Stimulated activated CD8-positive, alpha-beta memory T cell treated with anti-CD3 and anti-CD28 coated beads, Interleukin-7, amount 100 ng/mL, for 1 hour (primary cell): ENCODE measurements around the gene S100A7A.
"Not testable (repeated sequence)": the region's sequence is repeated elsewhere in the genome, so short reads cannot be mapped to it uniquely, and the experiment has no call there.

Experiments used
- DNase-seq, 2 donors: peaks; one replicate each; pipeline ENCODE4 v3.0.0-alpha.2; 2020; ENCODE audit warnings: low read depth in 2 of 2

S100A7A gene

GRCh38 chr1:153422450-153423068 is 6.2 kb downstream of the S100A7A start:
- DNase-seq, result peak; percentile 38 to 60

- no peak for DNase-seq
Observed at GRCh38 chr1:153426809-153427208, 10.5 kb downstream of the S100A7A start.

- DNase-seq, result no peak
Observed at GRCh38 chr1:153428073-153428638, 11.8 kb downstream of the S100A7A start.

- DNase-seq, result no peak
Observed at GRCh38 chr1:153428791-153429190, 12.5 kb downstream of the S100A7A start.

GRCh38 chr1:153429266-153430165 is 13.2 kb downstream of the S100A7A start:
- DNase-seq, result no peak

GRCh38 chr1:153430166-153430553 is 13.8 kb downstream of the S100A7A start:
- no peak for DNase-seq

- DNase-seq, result no peak
Observed at GRCh38 chr1:153430561-153430960, 14.2 kb downstream of the S100A7A start.

- DNase-seq, result no peak
Observed at GRCh38 chr1:153431002-153431401, 14.7 kb downstream of the S100A7A start.

- no peak for DNase-seq
Observed at GRCh38 chr1:153431427-153431826, 15.1 kb downstream of the S100A7A start.

GRCh38 chr1:153431928-153432327 is 15.6 kb downstream of the S100A7A start:
- no peak for DNase-seq

GRCh38 chr1:153432874-153433681 is 16.8 kb downstream of the S100A7A start:
- DNase-seq, result no peak

- DNase-seq, result no peak
Observed at GRCh38 chr1:153434746-153435455, 18.6 kb downstream of the S100A7A start.

- DNase-seq, result no peak
Observed at GRCh38 chr1:153437236-153437635, 20.9 kb downstream of the S100A7A start.

GRCh38 chr1:153438599-153438998 is 22.3 kb downstream of the S100A7A start:
- DNase-seq, result no peak

- DNase-seq, result no peak
Observed at GRCh38 chr1:153439273-153439672, 23.0 kb downstream of the S100A7A start.

- DNase-seq, result no peak
Observed at GRCh38 chr1:153441238-153441755, 25.0 kb downstream of the S100A7A start.

- no peak for DNase-seq
Observed at GRCh38 chr1:153443486-153443885, 27.2 kb downstream of the S100A7A start.

- no peak for DNase-seq
Observed at GRCh38 chr1:153444078-153444477, 27.8 kb downstream of the S100A7A start.

GRCh38 chr1:153447498-153448170 is 31.3 kb downstream of the S100A7A start:
- DNase-seq, result no peak

GRCh38 chr1:153448851-153449250 is 32.5 kb downstream of the S100A7A start:
- DNase-seq, result not testable (repeated sequence)

GRCh38 chr1:153456396-153456795 is 40.1 kb downstream of the S100A7A start:
- DNase-seq, result no peak
